IMR-90 (cell line): Measurements from ENCODE around the gene MBD3L5. TPM values are rescaled to one million over a fixed set of nuclear protein-coding genes. Genes with fewer than 3 reads are reported as not detected.

Experiments used
- ATAC-seq: fragments of 200-7000 bp; cut with Tn5 transposase; 2 replicates; pipeline ENCODE4 v1.9.1; 2020; ENCODE audit warnings: low read depth, mild to moderate bottlenecking, moderate library complexity
- BruUV-seq: library from RNA; stranded (reverse); fragments of 400-500 nt; replicated peaks from 2 replicates; lab custom pipeline; 2021; lab: Mats Ljungman, UMichigan
- CTCF ChIA-PET: fragments of 300-600 bp; formaldehyde crosslinking; extraction: SDS; loops from one replicate; lab custom pipeline; 2021; ENCODE audit warnings: antibody characterized with exemption; lab: Yijun Ruan, JAX
- POLR2A ChIA-PET: fragments of 300-600 bp; sonication (Branson Sonifier 250); formaldehyde crosslinking; loops from one replicate; lab custom pipeline; 2022; ENCODE audit warnings: antibody characterized with exemption; ENCODE audit not compliant: unreplicated experiment; lab: Charles Lee
- DNase-seq: peaks from one replicate; pipeline ENCODE4 v3.0.0; 2013
- H2AFZ ChIP-seq: replicated peaks from 2 replicates; pipeline ENCODE3; 2013; ENCODE audit warnings: low read length, mild to moderate bottlenecking; ENCODE audit not compliant: poor library complexity
- H2AK5ac ChIP-seq: 2 replicates; pipeline ENCODE4 v1.6.1; 2013; ENCODE audit warnings: low read depth, low read length, inconsistent platforms
- H2AK9ac ChIP-seq: replicated peaks from 2 replicates; pipeline ENCODE3; 2013; ENCODE audit warnings: mild to moderate bottlenecking, low read depth, low read length, moderate library complexity; ENCODE audit not compliant: poor library complexity
- H2BK120ac ChIP-seq: 2 replicates; pipeline ENCODE4 v1.6.1; 2013; ENCODE audit warnings: low read depth, low read length, inconsistent platforms
- H2BK15ac ChIP-seq: 3 replicates; pipeline ENCODE4 v1.6.1; 2013; ENCODE audit warnings: low read depth, low read length, inconsistent platforms
- H2BK20ac ChIP-seq: 2 replicates; pipeline ENCODE4 v1.6.1; 2013; ENCODE audit warnings: low read depth, mild to moderate bottlenecking, inconsistent platforms, low read length, moderate library complexity
- H2BK5ac ChIP-seq: 2 replicates; pipeline ENCODE4 v1.6.1; 2013; ENCODE audit warnings: mild to moderate bottlenecking, low read depth, low read length, inconsistent platforms; ENCODE audit not compliant: poor library complexity, severe bottlenecking
- H3K14ac ChIP-seq: replicated peaks from 2 replicates; pipeline ENCODE4 v1.6.1; 2013; ENCODE audit warnings: low read depth, low read length, inconsistent platforms
- H3K18ac ChIP-seq: 2 replicates; pipeline ENCODE4 v1.6.1; 2013; ENCODE audit warnings: low read depth, low read length, control low read depth
- H3K23ac ChIP-seq: 2 replicates; pipeline ENCODE4 v1.6.1; 2013; ENCODE audit warnings: low read depth, low read length, inconsistent platforms
- H3K27ac ChIP-seq: 2 replicates; pipeline ENCODE4 v1.5.1; 2013; ENCODE audit warnings: mild to moderate bottlenecking, control low read depth, low read length; ENCODE audit not compliant: insufficient read depth
- H3K27me3 ChIP-seq: 2 replicates; pipeline ENCODE4 v1.6.1; 2013; ENCODE audit warnings: low read length; ENCODE audit not compliant: control insufficient read depth, insufficient read depth
- H3K36me3 ChIP-seq: 2 replicates; pipeline ENCODE4 v1.6.1; 2013; ENCODE audit warnings: low read length, mixed read lengths; ENCODE audit not compliant: control insufficient read depth, insufficient read depth
- H3K4ac ChIP-seq: 2 replicates; pipeline ENCODE4 v1.6.1; 2013; ENCODE audit warnings: low read depth, low read length, inconsistent platforms
- H3K4me1 ChIP-seq: 2 replicates; pipeline ENCODE4 v1.6.1; 2013; ENCODE audit warnings: low read length, mixed read lengths; ENCODE audit not compliant: control insufficient read depth, insufficient read depth
- H3K4me2 ChIP-seq: 2 replicates; pipeline ENCODE4 v1.6.1; 2013; ENCODE audit warnings: low read depth, mild to moderate bottlenecking, control low read depth, low read length, moderate library complexity
- H3K4me3 ChIP-seq: 2 replicates; pipeline ENCODE4 v1.5.1; 2013; ENCODE audit warnings: low read depth, mild to moderate bottlenecking, control low read depth, low read length, moderate library complexity; ENCODE audit not compliant: insufficient read depth
- H3K56ac ChIP-seq: 2 replicates; pipeline ENCODE4 v1.6.1; 2013; ENCODE audit warnings: low read length, inconsistent platforms; ENCODE audit not compliant: insufficient read depth; ENCODE audit errors: extremely low read depth
- H3K79me1 ChIP-seq, 2 experiments: 2 replicates each; pipeline ENCODE4 v1.6.1; 2013; ENCODE audit warnings: low read length in 2 of 2, inconsistent platforms in 1 of 2, low read depth in 1 of 2
- H3K9ac ChIP-seq: 2 replicates; pipeline ENCODE4 v1.6.1; 2013; ENCODE audit warnings: low read depth, low read length, control low read depth
- H3K9me1 ChIP-seq: 2 replicates; pipeline ENCODE4 v1.6.1; 2013; ENCODE audit warnings: low read length, inconsistent platforms; ENCODE audit not compliant: insufficient read depth
- H3K9me3 ChIP-seq: 2 replicates; pipeline ENCODE4 v1.6.1; 2013; ENCODE audit warnings: low read length; ENCODE audit not compliant: control insufficient read depth, insufficient read depth
- H4K20me1 ChIP-seq: 2 replicates; pipeline ENCODE4 v1.6.1; 2013; ENCODE audit warnings: low read length, inconsistent platforms; ENCODE audit not compliant: insufficient read depth
- H4K5ac ChIP-seq: 2 replicates; pipeline ENCODE4 v1.6.1; 2013; ENCODE audit warnings: mild to moderate bottlenecking, low read depth, low read length, control low read depth
- H4K8ac ChIP-seq, 2 experiments: 2 replicates each; pipeline ENCODE4 v1.6.1; 2013; ENCODE audit warnings: low read depth in 2 of 2, low read length in 2 of 2, control low read depth in 1 of 2, inconsistent platforms in 1 of 2
- H4K91ac ChIP-seq: 2 replicates; pipeline ENCODE4 v1.6.1; 2013; ENCODE audit warnings: low read depth, low read length, inconsistent platforms; ENCODE audit not compliant: insufficient read depth
- CHD1 ChIP-seq: IDR thresholded peaks from 2 replicates; pipeline ENCODE4 v1.6.1; 2012; ENCODE audit warnings: low read depth, low read length, improper control_type of control experiment
- FOS ChIP-seq: fragments of 150-350 bp; IDR thresholded peaks from 2 replicates; pipeline ENCODE4 v1.6.1; 2016; ENCODE audit warnings: low read depth, low read length
- WGBS, 2 experiments: methylation state at CpG; one replicate each; pipeline versions ENCODE4 v1.1.5 to v1.1.7; 2013; ENCODE audit warnings: missing lambda C conversion rate in 2 of 2; ENCODE audit not compliant: insufficient read length in 1 of 2; ENCODE audit errors: extremely low coverage in 2 of 2; 5-methylcytosine and 5-hydroxymethylcytosine counted together
- dilution Hi-C: fragments of 300-500 bp; cut with HindIII; formaldehyde crosslinking; loops from one replicate; pipeline ENCODE4 v1.14.3; 2018; ENCODE audit warnings: low sequenced_read_pairs; ENCODE audit not compliant: unreplicated experiment
- in situ Hi-C: fragments of 300-500 bp; cut with MboI; formaldehyde crosslinking; loops from 3 replicates; pipeline ENCODE4 v1.14.3; 2019; ENCODE audit warnings: low sequenced_read_pairs, inconsistent platforms, mixed read lengths
- intact Hi-C: fragments of 100-400 bp; cut with micrococcal nuclease; formaldehyde crosslinking; loops from 2 replicates; pipeline ENCODE4 v1.10.0; 2022
- polyA plus RNA-seq, 3 experiments: library from polyadenylated mRNA; depleted of rRNA; stranded (reverse); fragments of >200 nt; gene quantifications; 2 replicates each; pipeline ENCODE4 v1.2.3, GENCODE V29; 2012; ENCODE audit warnings: low replicate concordance in 1 of 3
- total RNA-seq: library from RNA; depleted of rRNA; stranded (reverse); fragments of >200 nt; gene quantifications from 2 replicates; pipeline ENCODE4 v1.2.3, GENCODE V29; 2012

Gene MBD3L5
- total and polyA plus RNA-seq, 2 of the 4 experiments (the other 2 are of a cell fraction) = not detected

DNA sequence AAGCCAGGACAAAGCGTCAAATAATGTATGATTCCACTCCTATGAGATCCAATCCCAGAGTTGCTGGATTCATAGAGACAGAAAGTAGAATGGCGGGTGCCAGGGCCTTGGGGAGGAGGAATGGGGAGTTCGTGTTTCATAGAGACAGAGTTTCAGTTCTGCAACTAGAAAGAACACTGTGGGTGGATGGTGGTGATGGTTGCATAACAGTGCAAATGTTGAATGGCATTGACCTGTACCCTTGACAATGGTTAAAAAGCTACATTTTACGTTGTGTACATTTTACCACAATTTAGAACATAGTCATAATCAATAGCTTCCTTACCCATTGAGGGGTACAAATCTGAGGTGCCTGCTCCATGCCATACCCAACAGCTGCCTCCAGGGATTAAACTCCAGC, 42.5 kb upstream of the MBD3L5 start:
- no peak overlapping the region for H3K27ac ChIP-seq
- H2AK5ac ChIP-seq = no peak overlapping the region
- no peak overlapping the region for H3K14ac ChIP-seq
- H3K9me1 ChIP-seq = no peaks in the 10 kb centered on the region
- no peak overlapping the region for H4K8ac ChIP-seq
- H3K56ac ChIP-seq = no peak overlapping the region
- H3K27me3 ChIP-seq = no peaks in the 10 kb centered on the region
- ChIA-PET CTCF (no interaction called here), POLR2A (no interaction called here)
- H3K9me3 ChIP-seq = peaks cover 28% of the 10 kb centered on the region
- no peaks in the 10 kb centered on the region for H4K20me1 ChIP-seq
- H4K91ac ChIP-seq = no peak overlapping the region
- H3K4me2 ChIP-seq = no peak overlapping the region
- no peaks in the 10 kb centered on the region for H3K79me1 ChIP-seq
- H2BK120ac ChIP-seq = no peak overlapping the region
- no peak overlapping the region for H3K4me3 ChIP-seq
- H4K5ac ChIP-seq = no peak overlapping the region
- no TSS peak for BruUV-seq
- H3K18ac ChIP-seq = no peak overlapping the region
- H2AK9ac ChIP-seq = no peak overlapping the region
- H3K4ac ChIP-seq = no peak overlapping the region
- no peak overlapping the region for H2AFZ ChIP-seq
- no peak overlapping the region for H3K23ac ChIP-seq
- no peaks in the 10 kb centered on the region for H3K36me3 ChIP-seq
- no peak for DNase-seq
- no peak overlapping the region for H2BK5ac ChIP-seq
- ATAC-seq = no peak
- no peak overlapping the region for H2BK15ac ChIP-seq
- WGBS, 2 experiments = no CpG with 5 or more reads among the region's 4 CpGs
- in situ Hi-C loops (no loop called here), intact Hi-C loops (no loop called here), dilution Hi-C loops (no loop called here)
- no peak overlapping the region for H3K9ac ChIP-seq
- TF ChIP-seq CHD1 (no peak), FOS (no peak)
- no peaks in the 10 kb centered on the region for H3K4me1 ChIP-seq
- no peak overlapping the region for H2BK20ac ChIP-seq
